ENCODE data around the gene RYR1.

GRCh38 chr19:38619361-38620174 is 186.1 kb downstream of the RYR1 start:
- TF ChIP-seq POLR2A (IDR thresholded peaks at IDR 0.05) (no peak), CTCF (IDR thresholded peaks at IDR 0.05) (no peak), EP300 (IDR thresholded peaks at IDR 0.05) (no peak), POLR2AphosphoS5 (IDR thresholded peaks at IDR 0.05) (no peak)

Measured in gastroesophageal sphincter (tissue), 3 donors.